Activated CD8-positive, alpha-beta T cell treated with anti-CD3 and anti-CD28 coated beads for 36 hours (primary cell): Measurements from ENCODE around the gene MYBPH. TPM values are rescaled to one million over a fixed set of nuclear protein-coding genes. Genes with fewer than 3 reads are reported as not detected.

Experiments
- ATAC-seq: fragments of 200-7000 bp; cut with Tn5 transposase; one replicate; pipeline ENCODE4 v1.10.0; 2021; ENCODE audit warnings: mild to moderate bottlenecking, moderate library complexity
- CTCF ChIA-PET: fragments of 350-600 bp; sonication (Branson Sonifier 250); formaldehyde crosslinking; loops from one replicate; lab custom pipeline; 2021; ENCODE audit warnings: antibody characterized with exemption; lab: Charles Lee
- POLR2A ChIA-PET: fragments of 350-600 bp; sonication (Branson Sonifier 250); formaldehyde crosslinking; loops from one replicate; lab custom pipeline; 2021; ENCODE audit warnings: antibody characterized with exemption; lab: Charles Lee
- DNase-seq: peaks from one replicate; pipeline ENCODE4 v3.0.0-alpha.2; 2020
- H3K27ac Mint-ChIP-seq: one replicate; pipeline ENCODE4 v1.8.0; 2021; ENCODE audit warnings: mild to moderate bottlenecking, mixed read lengths
- H3K27me3 Mint-ChIP-seq: one replicate; pipeline ENCODE4 v1.8.0; 2021; ENCODE audit warnings: mixed read lengths
- H3K36me3 Mint-ChIP-seq: one replicate; pipeline ENCODE4 v1.8.0; 2021; ENCODE audit warnings: low read depth, mixed read lengths
- H3K4me1 Mint-ChIP-seq: one replicate; pipeline ENCODE4 v1.8.0; 2021; ENCODE audit warnings: low read depth, mixed read lengths
- H3K4me3 Mint-ChIP-seq: one replicate; pipeline ENCODE4 v1.8.0; 2021; ENCODE audit warnings: mild to moderate bottlenecking, moderate library complexity, mixed read lengths
- H3K9me3 Mint-ChIP-seq: one replicate; pipeline ENCODE4 v1.8.0; 2021; ENCODE audit warnings: mixed read lengths
- CTCF ChIP-seq: fragments of 200-600 bp; IDR thresholded peaks from one replicate; pipeline ENCODE4 v1.8.0; 2022; ENCODE audit warnings: antibody characterized with exemption, mild to moderate bottlenecking
- intact Hi-C: fragments of 100-400 bp; cut with micrococcal nuclease; formaldehyde crosslinking; loops from one replicate; pipeline ENCODE4 v1.10.0; 2022
- total RNA-seq, 2 experiments: library from RNA; stranded (reverse); gene quantifications; one replicate each; pipeline ENCODE4 v1.2.3, GENCODE V29; 2021

Gene MYBPH
- total RNA-seq, 2 experiments from 2014 or later = not detected

GRCh38 chr1:203126866-203127665 is 48.6 kb downstream of the MYBPH start:
- Mint-ChIP-seq H3K27ac (no peak overlapping the region), H3K9me3 (no peaks in the 10 kb centered on the region), H3K4me3 (no peak overlapping the region), H3K27me3 (peaks cover 38% of the 10 kb centered on the region), H3K36me3 (no peaks in the 10 kb centered on the region), H3K4me1 (peaks cover 4% of the 10 kb centered on the region)
- intact Hi-C loops = no loop called here
- TF ChIP-seq CTCF = no peak
- ChIA-PET CTCF (interaction anchor here (0.6 to 2.2 kb wide), 3 partner anchors 9 to 1063 kb away, joined by 3 to 8 read pairs (median 6); no protein-coding TSS in a partner anchor), POLR2A (interaction anchor here (1.9 kb wide), 1 partner anchor 8 kb away, joined by 9 read pairs; no protein-coding TSS in a partner anchor)
- no peak for DNase-seq
- no peak for ATAC-seq

- DNase-seq = no peak
- ATAC-seq = no peak
- intact Hi-C loops = no loop called here
- ChIA-PET CTCF (interaction anchor here (1.2 to 2.2 kb wide), 3 partner anchors 8 to 141 kb away, joined by 3 to 8 read pairs (median 6); no protein-coding TSS in a partner anchor), POLR2A (no interaction called here)
- no peaks in the 10 kb centered on the region for H3K36me3 Mint-ChIP-seq
- peaks cover 42% of the 10 kb centered on the region for H3K27me3 Mint-ChIP-seq
- TF ChIP-seq CTCF = no peak
- peaks cover 4% of the 10 kb centered on the region for H3K4me1 Mint-ChIP-seq
- no peaks in the 10 kb centered on the region for H3K9me3 Mint-ChIP-seq
- H3K4me3 Mint-ChIP-seq = no peak overlapping the region
- no peak overlapping the region for H3K27ac Mint-ChIP-seq
These were observed 49.3 kb downstream of the MYBPH start for GRCh38 chr1:203126151-203126865.

- H3K9me3 Mint-ChIP-seq = no peaks in the 10 kb centered on the region
- H3K36me3 Mint-ChIP-seq = no peaks in the 10 kb centered on the region
- DNase-seq = no peak
- no peak for TF ChIP-seq CTCF
- intact Hi-C loops = no loop called here
- peaks cover 4% of the 10 kb centered on the region for H3K4me1 Mint-ChIP-seq
- H3K4me3 Mint-ChIP-seq = no peak overlapping the region
- H3K27me3 Mint-ChIP-seq = peaks cover 49% of the 10 kb centered on the region
- POLR2A ChIA-PET = no interaction called here
- H3K27ac Mint-ChIP-seq = no peak overlapping the region
- CTCF ChIA-PET = interaction anchor here (0.7 kb wide), 1 partner anchor 145 kb away, joined by 3 read pairs; no protein-coding TSS in a partner anchor
- no peak for ATAC-seq
These were observed 50.9 kb downstream of the MYBPH start for GRCh38 chr1:203124546-203125317.

- TF ChIP-seq CTCF = no peak
- Mint-ChIP-seq H3K4me3 (no peak overlapping the region), H3K4me1 (peaks cover 4% of the 10 kb centered on the region), H3K9me3 (no peaks in the 10 kb centered on the region), H3K36me3 (no peaks in the 10 kb centered on the region), H3K27ac (no peak overlapping the region), H3K27me3 (peaks cover 45% of the 10 kb centered on the region)
- DNase-seq = no peak
- POLR2A ChIA-PET = no interaction called here
- no peak for ATAC-seq
- CTCF ChIA-PET = interaction anchor here (0.9 kb wide), 1 partner anchor 92 kb away, joined by 3 read pairs; no protein-coding TSS in a partner anchor
- intact Hi-C loops = no loop called here
These were observed 51.6 kb downstream of the MYBPH start for GRCh38 chr1:203124011-203124410.
